ENCODE data around the gene RBM47. TPM values are rescaled to one million over a fixed set of nuclear protein-coding genes. Genes with fewer than 3 reads are reported as not detected.

Gene RBM47
- total and polyA plus RNA-seq, 10 of the 15 experiments (the other 5 are each of a cell fraction or from before 2014, with no cell fraction given) = 7.9 to 45.0 (median 28.7) TPM

- TF ChIP-seq ETV6 (conservative IDR thresholded peaks at IDR 0.05 in 1 of 2, IDR thresholded peaks at IDR 0.05 in 1 of 2; ENCODE audit: borderline replicate concordance in 1 of 2, low read depth in 1 of 2) (no peak), BACH1 (IDR thresholded peaks at IDR 0.05; ENCODE audit: borderline replicate concordance) (no peak), STAT1 (conservative IDR thresholded peaks at IDR 0.05) (no peak), EGR1 (IDR thresholded peaks at IDR 0.05; ENCODE audit: borderline replicate concordance in 1 of 2, low read depth in 2 of 2, low read length in 2 of 2) (no peak)
Measured at GRCh38 chr4:40484346-40485090, 145.1 kb downstream of the RBM47 start (continued).

GRCh38 chr4:40482985-40483647 lies 146.5 kb downstream of the RBM47 start:
- peaks cover 1% of the 10 kb centered on the region; the same call in 1 of the 3 replicates for H3K9me3 ChIP-seq (replicated peaks; ENCODE audit: control insufficient read depth, insufficient read depth, low read length)
- in situ Hi-C loops (cut with MboI) (no loop called here), intact Hi-C loops (cut with micrococcal nuclease; ENCODE audit: unreplicated experiment) (no loop called here)
- peaks cover 4% of the 10 kb centered on the region; the same call in 1 of the 2 replicates for H3K4me1 ChIP-seq (ENCODE audit: control insufficient read depth, insufficient read depth, low read length)
- TF ChIP-seq ZNF274 (IDR thresholded peaks at IDR 0.05; ENCODE audit: insufficient read depth, insufficient read length) (no peak), NR2F1 (conservative IDR thresholded peaks at IDR 0.05) (no peak), RUNX3 (IDR thresholded peaks at IDR 0.05; ENCODE audit: low read length) (no peak), ZBTB4 (CRISPR knock-in tag; IDR thresholded peaks at IDR 0.05) (no peak), FOXM1 (IDR thresholded peaks at IDR 0.05; ENCODE audit: low read depth, low read length) (no peak), STAT1 (conservative IDR thresholded peaks at IDR 0.05) (no peak), GATAD2B (conservative IDR thresholded peaks at IDR 0.05; ENCODE audit: low read depth) (no peak), NKRF (conservative IDR thresholded peaks at IDR 0.05) (no peak), CHD1 (IDR thresholded peaks at IDR 0.05; ENCODE audit: low read depth, low read length) (no peak)
- ChIA-PET RAD21 (ENCODE audit: unreplicated experiment) (interaction anchor here (1.2 to 4.7 kb wide), 2 partner anchors 9 to 66 kb away, joined by 3 to 28 read pairs; no protein-coding TSS in a partner anchor), POLR2A (no interaction called here), CTCF (interaction anchor here (0.6 to 3.0 kb wide), 6 partner anchors 7 to 334 kb away, joined by 3 to 14 read pairs (median 5); no protein-coding TSS in a partner anchor), SMC1A (ENCODE audit: uncharacterized antibody, unreplicated experiment) (interaction anchor here (1.0 to 4.4 kb wide), 8 partner anchors 9 to 235 kb away, joined by 3 to 40 read pairs (median 4); no protein-coding TSS in a partner anchor)
- H4K20me1 ChIP-seq (ENCODE audit: control insufficient read depth, insufficient read depth) = no peaks in the 10 kb centered on the region
- no peak overlapping the region for H2AFZ ChIP-seq (ENCODE audit: control insufficient read depth, low read depth, low read length)
- no peak for FAIRE-seq
- BruUV-seq (replicated peaks) = no TSS peak
- no peak overlapping the region for H3K9ac ChIP-seq (ENCODE audit: control insufficient read depth, insufficient read depth, low read length)
- H3K79me2 ChIP-seq (ENCODE audit: control insufficient read depth, insufficient read depth, low read length) = peaks cover 33% of the 10 kb centered on the region
- no peak overlapping the region for H3K27ac ChIP-seq (ENCODE audit: control insufficient read depth, insufficient read depth)
- 90% methylated on average over 21 of the region's 21 CpGs for WGBS (ENCODE audit: insufficient coverage, insufficient replicate concordance, low lambda C conversion rate, missing lambda C conversion rate)
- peaks cover 2 to 13% of the 10 kb centered on the region in 2 experiments; a peak in 3 of 4 replicates for H3K36me3 ChIP-seq (ENCODE audit: control insufficient read depth in 2 of 2, insufficient read depth in 2 of 2, low read length in 1 of 2)
- no peaks in the 10 kb centered on the region for H3K27me3 ChIP-seq (replicated peaks in 1 of 2; ENCODE audit: control insufficient read depth in 2 of 2, insufficient read depth in 2 of 2, low read length in 1 of 2)
- no peak overlapping the region for H3K4me2 ChIP-seq (ENCODE audit: control insufficient read depth, insufficient read depth)
- ATAC-seq = no peak
- DNase-seq (ENCODE audit: low read depth, low spot score) = no peak
- H3K4me3 ChIP-seq = no peak overlapping the region

Measured in GM12878 (cell line).